GM21381 (cell line): Measurements from ENCODE around the gene PPARD.

Experiments used
- ATAC-seq: cut with Tn5 transposase; IDR thresholded peaks from one replicate; pipeline ENCODE4 v1.9.1; 2021; ENCODE audit warnings: mild to moderate bottlenecking, moderate library complexity; ENCODE audit not compliant: unreplicated experiment

Gene PPARD

GRCh38 chr6:35465646-35466045, 123.3 kb downstream of the PPARD start:
- no peak for ATAC-seq

DNA sequence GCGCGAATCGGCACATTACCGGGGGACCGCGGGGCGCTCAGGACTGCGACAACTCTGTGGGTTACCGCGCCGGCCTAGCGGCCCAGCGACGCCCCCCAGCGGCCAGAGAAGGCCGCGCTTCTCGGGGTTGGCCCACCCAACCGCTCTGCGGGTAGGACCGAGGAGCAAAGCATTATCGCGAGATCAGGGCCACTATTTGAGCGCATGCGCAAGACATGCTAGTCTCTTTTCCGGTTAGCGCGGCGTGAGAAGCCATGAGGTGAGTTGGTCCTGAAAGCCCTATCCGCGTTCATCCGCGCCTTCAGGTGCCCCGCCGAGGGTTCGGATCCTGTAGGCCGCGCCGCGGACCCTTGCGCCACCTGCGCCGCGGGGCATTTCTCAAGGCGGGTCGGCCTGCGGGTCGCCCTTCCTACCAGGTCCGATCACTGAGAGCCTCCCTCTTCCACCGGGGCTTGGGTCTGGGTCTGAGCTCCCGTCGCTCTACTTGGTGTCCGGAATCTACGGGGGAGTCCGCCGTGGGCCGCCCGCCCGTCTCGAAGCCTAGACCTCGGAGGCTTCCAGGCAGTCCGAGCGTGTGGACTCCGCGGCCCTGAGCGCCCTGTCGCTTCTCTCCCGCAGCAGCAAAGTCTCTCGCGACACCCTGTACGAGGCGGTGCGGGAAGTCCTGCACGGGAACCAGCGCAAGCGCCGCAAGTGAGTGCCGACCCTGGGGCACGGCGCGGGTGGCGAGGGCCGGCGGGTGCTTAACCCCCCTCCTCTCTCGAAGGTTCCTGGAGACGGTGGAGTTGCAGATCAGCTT, 126.0 kb downstream of the PPARD start, which contains the start of gene RPL10A:
RPL10A (plus strand) TSS at position 221 of the 799 bp plus-strand sequence; CDS start at position 255, 34 bp downstream.
- peak; percentile 89 for ATAC-seq

DNA sequence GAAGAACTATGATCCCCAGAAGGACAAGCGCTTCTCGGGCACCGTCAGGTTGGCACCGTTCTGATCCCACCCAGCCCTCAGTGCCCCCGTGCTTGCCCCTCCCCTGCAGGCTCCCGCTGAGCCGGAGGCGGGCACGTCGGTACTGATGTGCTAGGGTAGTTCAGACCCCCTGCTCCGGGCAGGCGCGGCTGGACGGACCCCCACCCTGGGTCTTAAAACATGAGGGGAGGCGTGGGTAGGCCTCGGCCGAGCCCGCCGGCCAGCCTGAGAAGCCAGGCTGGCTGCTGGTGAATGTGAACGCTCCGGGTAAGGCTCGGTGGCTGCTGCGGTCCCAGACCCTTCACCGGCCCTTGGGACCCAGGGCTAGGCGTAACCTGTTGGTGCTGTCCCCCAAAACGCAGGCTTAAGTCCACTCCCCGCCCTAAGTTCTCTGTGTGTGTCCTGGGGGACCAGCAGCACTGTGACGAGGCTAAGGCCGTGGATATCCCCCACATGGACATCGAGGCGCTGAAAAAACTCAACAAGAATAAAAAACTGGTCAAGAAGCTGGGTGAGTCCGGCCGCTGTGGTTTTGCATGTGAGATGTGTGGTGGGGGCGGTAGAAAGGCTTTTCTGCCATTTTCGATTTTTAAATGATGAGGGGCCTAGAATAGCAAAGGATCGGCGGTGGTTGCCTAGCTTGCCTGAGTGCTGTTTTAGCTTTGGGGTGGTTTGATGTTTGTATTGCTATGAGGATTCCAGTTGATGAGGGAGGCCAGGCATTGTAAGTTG, 126.8 kb downstream of the PPARD start:
- ATAC-seq: no peak

- ATAC-seq: no peak
Measured at GRCh38 chr6:35469751-35470662, 127.6 kb downstream of the PPARD start.

DNA sequence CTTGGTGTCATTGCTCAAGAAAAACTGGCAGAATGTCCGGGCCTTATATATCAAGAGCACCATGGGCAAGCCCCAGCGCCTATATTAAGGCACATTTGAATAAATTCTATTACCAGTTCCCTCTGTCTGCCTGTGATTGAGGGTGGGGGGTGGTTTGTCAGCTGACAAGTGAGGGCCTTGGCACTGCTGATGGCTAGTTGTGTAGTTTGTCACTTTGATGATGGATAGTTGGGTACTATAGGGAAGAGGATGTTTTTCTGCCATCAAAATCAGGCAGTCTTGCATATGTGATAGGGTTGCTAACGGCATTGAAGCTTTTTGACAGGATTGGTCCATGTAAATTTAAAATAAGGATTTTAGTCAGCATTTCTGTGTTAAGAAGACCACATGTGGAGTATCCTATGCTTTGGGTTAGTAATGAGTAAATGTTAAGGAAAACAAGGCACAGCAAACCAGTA, 128.3 kb downstream of the PPARD start:
- no peak for ATAC-seq

- no peak for ATAC-seq
Measured at GRCh38 chr6:35471836-35472345, 129.5 kb downstream of the PPARD start.

DNA sequence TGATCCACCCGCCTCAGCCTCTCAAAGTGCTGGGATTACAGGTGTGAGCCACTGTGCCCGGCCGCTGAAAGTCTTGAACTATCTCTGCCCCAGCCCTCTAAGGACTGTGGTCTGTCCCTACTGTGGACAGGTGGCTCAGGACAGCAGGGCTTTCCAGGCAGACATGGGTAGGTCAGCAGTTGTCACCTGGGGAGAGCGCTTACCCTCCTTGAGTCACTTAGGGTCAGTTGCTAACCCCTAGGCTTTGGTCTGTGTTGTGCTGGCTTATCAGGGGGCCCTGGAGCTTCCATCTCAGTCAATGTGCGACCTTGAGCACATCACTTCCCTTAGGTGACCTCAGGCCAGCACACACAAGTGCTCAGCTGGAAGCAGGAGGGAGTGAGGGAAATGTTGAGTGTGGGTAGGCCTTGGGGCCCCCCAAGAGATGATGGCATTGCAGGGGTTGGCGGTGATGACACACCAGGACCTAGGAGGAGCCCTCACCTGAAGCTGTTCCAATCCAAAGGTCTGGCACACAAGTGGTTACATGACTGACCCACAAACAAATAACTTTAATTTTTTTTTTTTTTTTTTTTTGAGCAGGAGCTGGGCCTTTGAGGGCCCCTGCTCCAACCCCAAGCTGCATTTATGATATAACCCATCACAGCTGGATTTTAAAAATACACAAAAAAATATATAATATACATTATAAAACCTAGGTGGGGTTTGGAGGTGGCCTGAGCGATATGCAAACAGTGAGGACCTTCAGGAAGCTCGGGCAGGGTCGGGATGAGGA, 130.9 kb downstream of the PPARD start:
- ATAC-seq: no peak

GRCh38 chr6:35473850-35474130, 131.4 kb downstream of the PPARD start:
- no peak for ATAC-seq

GRCh38 chr6:35474131-35474941, 132.0 kb downstream of the PPARD start:
- ATAC-seq: no peak

- no peak for ATAC-seq
Measured at GRCh38 chr6:35474942-35475570, 132.7 kb downstream of the PPARD start.

GRCh38 chr6:35475573-35475972, 133.2 kb downstream of the PPARD start:
- no peak for ATAC-seq

DNA sequence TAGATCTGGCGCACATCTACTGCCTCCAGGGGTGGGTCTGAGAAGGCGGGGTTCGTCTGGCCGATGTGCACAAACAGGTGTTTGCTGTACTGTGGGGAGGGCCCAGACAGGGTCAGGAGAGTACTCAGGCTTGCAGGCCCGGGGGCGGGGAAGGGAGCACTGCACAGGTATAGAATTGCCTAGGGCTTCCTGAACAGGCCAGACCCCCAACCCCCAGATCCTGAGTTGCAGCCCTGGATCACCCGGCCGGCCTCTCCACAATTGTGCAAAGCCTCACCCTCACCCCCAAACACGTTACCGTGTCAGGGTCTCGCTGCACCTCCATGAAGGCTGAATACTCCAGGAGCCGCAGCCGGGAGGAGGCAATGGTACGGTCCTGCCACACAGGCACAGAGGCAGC, 133.6 kb downstream of the PPARD start:
- no peak for ATAC-seq

DNA sequence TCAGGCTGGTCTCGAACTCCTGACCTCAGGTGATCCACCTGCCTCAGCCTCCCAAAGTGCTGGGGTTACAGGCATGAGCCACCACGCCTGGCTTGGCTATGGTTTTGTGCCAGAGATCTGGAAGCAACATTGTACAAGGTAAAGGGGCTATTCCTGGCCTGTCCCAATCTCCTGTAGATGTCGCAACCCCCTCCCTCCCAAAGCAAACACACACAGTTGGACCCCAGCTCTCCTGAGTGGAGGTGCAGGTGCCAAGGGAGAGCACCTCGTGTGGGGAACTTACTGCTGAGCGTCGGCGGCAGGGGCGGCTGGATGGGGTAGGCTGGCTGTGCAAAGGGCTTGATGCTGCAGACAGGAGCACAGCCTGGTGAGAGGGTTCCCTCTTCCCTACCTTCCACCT, 134.7 kb downstream of the PPARD start:
- no peak for ATAC-seq
